HepG2 (cell line): ENCODE measurements around the gene AHCTF1. TPM values are rescaled to one million over a fixed set of nuclear protein-coding genes. Genes with fewer than 3 reads are reported as not detected.

ENCODE experiments used
- AHR ChIP-seq: IDR thresholded peaks from 2 replicates; pipeline ENCODE4 v1.6.1; 2018; ENCODE audit warnings: missing genetic modification reagents, missing compliant biosample characterization
- ARID5B ChIP-seq: IDR thresholded peaks from 2 replicates; pipeline ENCODE4 v1.4.0; 2020; ENCODE audit warnings: mild to moderate bottlenecking, missing genetic modification reagents
- ATF5 ChIP-seq: sonication (generic); formaldehyde crosslinking; IDR thresholded peaks from 2 replicates; pipeline ENCODE4 v1.4.0; 2020; ENCODE audit warnings: mild to moderate bottlenecking, low read depth, missing genetic modification reagents
- BRCA1 ChIP-seq: sonication (generic); formaldehyde crosslinking; IDR thresholded peaks from 2 replicates; pipeline ENCODE4 v1.4.0; 2020; ENCODE audit warnings: missing genetic modification reagents
- CEBPG ChIP-seq: IDR thresholded peaks from 2 replicates; pipeline ENCODE4 v1.6.1; 2016
- ESRRA ChIP-seq: sonication (generic); formaldehyde crosslinking; IDR thresholded peaks from 2 replicates; pipeline ENCODE4 v1.5.1; 2020; ENCODE audit warnings: mild to moderate bottlenecking, low read depth, missing genetic modification reagents
- HNF4A ChIP-seq: sonication (generic); formaldehyde crosslinking; IDR thresholded peaks from 2 replicates; pipeline ENCODE4 v1.4.0; 2020; ENCODE audit warnings: missing genetic modification reagents
- KLF12 ChIP-seq: sonication (generic); formaldehyde crosslinking; IDR thresholded peaks from 2 replicates; pipeline ENCODE4 v1.4.0; 2020; ENCODE audit warnings: missing genetic modification reagents, borderline replicate concordance
- MAFG ChIP-seq: sonication (generic); formaldehyde crosslinking; IDR thresholded peaks from 2 replicates; pipeline ENCODE4 v1.5.1; 2020; ENCODE audit warnings: mild to moderate bottlenecking, missing genetic modification reagents
- MLLT10 ChIP-seq: sonication (generic); formaldehyde crosslinking; IDR thresholded peaks from 2 replicates; pipeline ENCODE4 v1.4.0; 2020; ENCODE audit warnings: missing genetic modification reagents
- NR2F6 ChIP-seq, 2 experiments: IDR thresholded peaks; 2 replicates each; pipeline ENCODE4 v1.6.1; 2016; ENCODE audit warnings: antibody characterized with exemption in 1 of 2, mild to moderate bottlenecking in 1 of 2
- POGZ ChIP-seq: sonication (generic); formaldehyde crosslinking; IDR thresholded peaks from 2 replicates; pipeline ENCODE4 v1.4.0; 2020; ENCODE audit warnings: mild to moderate bottlenecking, missing genetic modification reagents
- SAP130 ChIP-seq: IDR thresholded peaks from 2 replicates; pipeline ENCODE4 v1.6.1; 2016; ENCODE audit warnings: low read depth
- SRSF1 ChIP-seq: fragments of 200-400 bp; formaldehyde crosslinking; optimal IDR thresholded peaks from 2 replicates; pipeline ENCODE3; 2017; ENCODE audit warnings: mild to moderate bottlenecking, low read depth, low read length, moderate library complexity
- STAG1 ChIP-seq: sonication (generic); formaldehyde crosslinking; IDR thresholded peaks from 2 replicates; pipeline ENCODE4 v1.4.0; 2020; ENCODE audit warnings: missing genetic modification reagents
- U2AF1 ChIP-seq: fragments of 200-400 bp; formaldehyde crosslinking; optimal IDR thresholded peaks from 2 replicates; pipeline ENCODE3; 2017; ENCODE audit warnings: mild to moderate bottlenecking, low read depth, low read length
- ZBTB26 ChIP-seq: IDR thresholded peaks from 2 replicates; pipeline ENCODE4 v1.6.1; 2016; ENCODE audit warnings: missing compliant biosample characterization, missing genetic modification reagents, borderline replicate concordance
- ZBTB49 ChIP-seq: sonication (generic); formaldehyde crosslinking; IDR thresholded peaks from 2 replicates; pipeline ENCODE4 v1.4.0; 2020; ENCODE audit warnings: missing genetic modification reagents, borderline replicate concordance
- ZMYM4 ChIP-seq: sonication (generic); formaldehyde crosslinking; IDR thresholded peaks from 2 replicates; pipeline ENCODE4 v1.8.1; 2023; ENCODE audit warnings: mild to moderate bottlenecking, missing genetic modification reagents
- ZNF136 ChIP-seq: sonication (generic); formaldehyde crosslinking; IDR thresholded peaks from 2 replicates; pipeline ENCODE4 v1.8.1; 2022; ENCODE audit warnings: low read depth, mild to moderate bottlenecking, moderate library complexity, missing genetic modification reagents
- ZNF232 ChIP-seq: sonication (generic); formaldehyde crosslinking; IDR thresholded peaks from 2 replicates; pipeline ENCODE4 v1.4.0; 2020; ENCODE audit warnings: missing genetic modification reagents, borderline replicate concordance
- ZNF263 ChIP-seq: sonication (generic); formaldehyde crosslinking; IDR thresholded peaks from 2 replicates; pipeline ENCODE4 v1.4.0; 2020; ENCODE audit warnings: missing genetic modification reagents
- ZNF644 ChIP-seq: IDR thresholded peaks from 2 replicates; pipeline ENCODE4 v1.6.1; 2016; ENCODE audit warnings: low read depth
- ZSCAN21 ChIP-seq: sonication (generic); formaldehyde crosslinking; IDR thresholded peaks from 2 replicates; pipeline ENCODE4 v1.8.0; 2022; ENCODE audit warnings: mild to moderate bottlenecking, missing genetic modification reagents, moderate library complexity, borderline replicate concordance
- ZSCAN29 ChIP-seq: sonication (generic); formaldehyde crosslinking; conservative IDR thresholded peaks from 2 replicates; pipeline ENCODE4 v1.4.0; 2020; ENCODE audit warnings: mild to moderate bottlenecking, missing genetic modification reagents
- polyA plus RNA-seq, 8 experiments: library from polyadenylated mRNA; depleted of rRNA in 3 of 8; stranded (reverse) in 7 of 8; unstranded in 1 of 8; fragments of >200 nt; fragmentation: Illumina TruSeq in 4 of 8; extraction: Trizol in 4 of 8; gene quantifications; 2 replicates each; pipeline versions ENCODE4 v1.2.1 to v1.2.3, GENCODE V29; 2011 to 2016; ENCODE audit warnings: low read depth in 4 of 8, missing spikeins in 1 of 8, mixed read lengths in 1 of 8; ENCODE audit not compliant: insufficient read depth in 1 of 8
- total RNA-seq, 5 experiments: library from RNA; depleted of rRNA; stranded (reverse); fragments of >200 nt; fragmentation: Illumina TruSeq; extraction: Trizol; gene quantifications; 2 replicates each; pipeline ENCODE4 v1.2.3, GENCODE V29; 2016; ENCODE audit warnings: low read depth in 1 of 5

AHCTF1 gene
- total and polyA plus RNA-seq, 2 of the 13 experiments (the other 11 are each of a cell fraction or from before 2014, with no cell fraction given): 16.6 to 45.9 TPM

DNA sequence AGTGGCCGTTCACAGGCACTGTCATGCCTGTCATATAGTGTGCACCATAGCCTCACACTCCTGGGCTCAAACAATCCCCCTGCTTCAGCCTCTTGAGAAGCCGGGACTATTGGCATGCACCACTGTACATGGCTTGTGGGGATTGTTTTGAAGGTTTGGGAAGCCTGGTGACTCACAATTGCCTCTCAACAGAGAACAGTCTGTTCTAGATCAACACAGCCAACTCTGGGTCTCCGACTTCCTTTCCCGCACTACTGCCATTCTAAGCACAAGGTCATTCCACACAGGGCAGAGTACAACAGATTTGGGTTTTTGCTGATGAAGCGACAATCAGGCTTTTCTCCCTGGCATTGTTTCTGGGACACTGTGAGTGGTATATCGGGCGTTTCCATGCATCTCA lies 15.5 kb upstream of the AHCTF1 start (continued):
- TF ChIP-seq ARID5B: peak; percentile 79
- no peak for TF ChIP-seq ZSCAN29 (CRISPR knock-in tag)
- no peak for TF ChIP-seq ZMYM4 (CRISPR knock-in tag)
- TF ChIP-seq CEBPG (CRISPR knock-in tag): 0 out of 2 replicates have a peak, but pooled peaks have one; percentile 21
- no peak for TF ChIP-seq U2AF1
- TF ChIP-seq STAG1 (CRISPR knock-in tag): peak; percentile 6; the same call in 1 of the 2 replicates
- peak; percentile 63; the same call in 1 of the 2 replicates for TF ChIP-seq POGZ (CRISPR knock-in tag)
- peak; percentile 79 for TF ChIP-seq SAP130 (CRISPR knock-in tag)
- no peak for TF ChIP-seq MAFG (CRISPR knock-in tag)
- TF ChIP-seq BRCA1: no peak
- TF ChIP-seq ZBTB49 (CRISPR knock-in tag): no peak
- no peak for TF ChIP-seq AHR (CRISPR knock-in tag)
- 0 out of 2 replicates have a peak, but pooled peaks have one; percentile 32 for TF ChIP-seq ZSCAN21 (CRISPR knock-in tag)
- TF ChIP-seq ATF5 (CRISPR knock-in tag): no peak
- no peak for TF ChIP-seq MLLT10 (CRISPR knock-in tag)
- no peak for TF ChIP-seq ZNF232 (CRISPR knock-in tag)
- peak; percentile 72; the same call in 1 of the 2 replicates for TF ChIP-seq ESRRA (CRISPR knock-in tag)
- peak; percentile 94; the same call in 1 of the 2 replicates for TF ChIP-seq ZBTB26 (CRISPR knock-in tag)
- TF ChIP-seq ZNF263 (CRISPR knock-in tag): no peak
- TF ChIP-seq ZNF644 (CRISPR knock-in tag): peak; percentile 81
- TF ChIP-seq HNF4A: peak; percentile 67
- no peak for TF ChIP-seq ZNF136 (CRISPR knock-in tag)
- no peak for TF ChIP-seq SRSF1
- no peak for TF ChIP-seq NR2F6 (IDR thresholded peaks at IDR 0.05)
- peak; percentile 61; the same call in 1 of the 2 replicates for TF ChIP-seq NR2F6 (CRISPR knock-in tag; IDR thresholded peaks at IDR 0.05)
- no peak for TF ChIP-seq KLF12 (CRISPR knock-in tag)
